Fibroblast of lung (primary cell): ENCODE data around the gene TBX3.

Source experiments
- EZH2 ChIP-seq: IDR thresholded peaks from 2 replicates; pipeline ENCODE4 v1.5.1; 2012; ENCODE audit warnings: low read length, control low read depth, mild to moderate bottlenecking; ENCODE audit errors: missing control alignments
- TF ChIP-seq, protein P1 (sequence below), 2 donors: IDR thresholded peaks in 1 of 2; conservative IDR thresholded peaks in 1 of 2; 1 replicate in 1 of 2; 2 replicates in 1 of 2; pipeline ENCODE4 v1.5.1; 2011 to 2012; ENCODE audit warnings: low read length in 2 of 2, control low read depth in 1 of 2, inconsistent platforms in 1 of 2, low read depth in 1 of 2, mild to moderate bottlenecking in 1 of 2

DNA sequence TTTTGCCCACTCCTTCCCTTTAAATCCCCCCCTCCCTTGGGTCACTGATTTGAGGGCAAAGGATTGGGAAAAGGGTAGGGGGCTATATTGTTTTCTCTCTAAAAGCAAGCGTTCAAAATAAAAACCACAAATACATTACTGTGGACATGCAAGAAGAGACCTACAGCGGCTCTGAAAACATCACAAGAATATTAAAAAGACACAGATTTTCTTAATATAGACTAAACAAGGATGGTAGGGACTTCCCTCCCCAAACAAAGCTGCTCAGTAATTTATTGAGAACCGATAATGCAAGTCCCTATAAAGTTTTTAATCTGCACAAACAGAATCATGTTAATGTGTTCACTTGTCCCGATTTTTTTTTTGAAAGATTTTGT lies 12.9 kb downstream of the TBX3 start:
- TF ChIP-seq EZH2, result no peak
- TF ChIP-seq, protein P1, sequence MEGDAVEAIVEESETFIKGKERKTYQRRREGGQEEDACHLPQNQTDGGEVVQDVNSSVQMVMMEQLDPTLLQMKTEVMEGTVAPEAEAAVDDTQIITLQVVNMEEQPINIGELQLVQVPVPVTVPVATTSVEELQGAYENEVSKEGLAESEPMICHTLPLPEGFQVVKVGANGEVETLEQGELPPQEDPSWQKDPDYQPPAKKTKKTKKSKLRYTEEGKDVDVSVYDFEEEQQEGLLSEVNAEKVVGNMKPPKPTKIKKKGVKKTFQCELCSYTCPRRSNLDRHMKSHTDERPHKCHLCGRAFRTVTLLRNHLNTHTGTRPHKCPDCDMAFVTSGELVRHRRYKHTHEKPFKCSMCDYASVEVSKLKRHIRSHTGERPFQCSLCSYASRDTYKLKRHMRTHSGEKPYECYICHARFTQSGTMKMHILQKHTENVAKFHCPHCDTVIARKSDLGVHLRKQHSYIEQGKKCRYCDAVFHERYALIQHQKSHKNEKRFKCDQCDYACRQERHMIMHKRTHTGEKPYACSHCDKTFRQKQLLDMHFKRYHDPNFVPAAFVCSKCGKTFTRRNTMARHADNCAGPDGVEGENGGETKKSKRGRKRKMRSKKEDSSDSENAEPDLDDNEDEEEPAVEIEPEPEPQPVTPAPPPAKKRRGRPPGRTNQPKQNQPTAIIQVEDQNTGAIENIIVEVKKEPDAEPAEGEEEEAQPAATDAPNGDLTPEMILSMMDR (conservative IDR thresholded peaks at IDR 0.05 in 1 of 2, IDR thresholded peaks at IDR 0.05 in 1 of 2; ENCODE audit: low read depth in 1 of 2, low read length in 2 of 2), result no peak
